Osteoblast (primary cell): ENCODE results near the gene ADCK1. TPM values are rescaled to one million over a fixed set of nuclear protein-coding genes. Genes with fewer than 3 reads are reported as not detected.
A peak's percentile ranks its signal among the peaks of the same experiment; 100 is the strongest.
"Not testable (repeated sequence)": the region's sequence is repeated elsewhere in the genome, so short reads cannot be mapped to it uniquely, and the experiment has no call there.

ENCODE experiments used
- DNase-seq: peaks from one replicate; pipeline ENCODE4 v3.0.0; 2011; ENCODE audit warnings: low spot score, mixed read lengths; ENCODE audit not compliant: insufficient read length; ENCODE audit errors: missing footprints
- H2AFZ ChIP-seq: 2 replicates; pipeline ENCODE4 v1.6.0; 2011; ENCODE audit warnings: mild to moderate bottlenecking, low read length
- H3K27ac ChIP-seq: 2 replicates; pipeline ENCODE4 v1.5.1; 2011; ENCODE audit warnings: mild to moderate bottlenecking, low read depth, low read length, moderate library complexity
- H3K27me3 ChIP-seq: 2 replicates; pipeline ENCODE4 v1.6.0; 2012; ENCODE audit warnings: mild to moderate bottlenecking, control low read depth, inconsistent platforms, low read length, moderate library complexity; ENCODE audit not compliant: insufficient read depth
- H3K36me3 ChIP-seq: 2 replicates; pipeline ENCODE4 v1.5.1; 2011; ENCODE audit warnings: mild to moderate bottlenecking, low read length, control low read depth, moderate library complexity; ENCODE audit not compliant: insufficient read depth
- H3K4me1 ChIP-seq: 2 replicates; pipeline ENCODE4 v1.5.1; 2011; ENCODE audit warnings: mild to moderate bottlenecking, low read length, control low read depth, moderate library complexity; ENCODE audit not compliant: insufficient read depth
- H3K4me2 ChIP-seq: 2 replicates; pipeline ENCODE4 v1.6.0; 2011; ENCODE audit warnings: mild to moderate bottlenecking, low read length; ENCODE audit not compliant: insufficient read depth
- H3K4me3 ChIP-seq: fragments of 200-600 bp; sonication (generic); 3 replicates; pipeline ENCODE4 v1.5.1; 2012; ENCODE audit warnings: mild to moderate bottlenecking, low read length, inconsistent platforms; ENCODE audit not compliant: insufficient read depth
- H3K79me2 ChIP-seq: 2 replicates; pipeline ENCODE4 v1.6.0; 2012; ENCODE audit warnings: mild to moderate bottlenecking, low read length, control low read depth, inconsistent platforms; ENCODE audit not compliant: insufficient read depth
- H3K9me3 ChIP-seq: 2 replicates; pipeline ENCODE4 v1.5.1; 2011; ENCODE audit warnings: low read depth, low read length, control low read depth
- H4K20me1 ChIP-seq: 2 replicates; pipeline ENCODE4 v1.6.0; 2012; ENCODE audit warnings: mild to moderate bottlenecking, low read length, control low read depth; ENCODE audit not compliant: insufficient read depth
- total RNA-seq: library from RNA; depleted of rRNA; stranded (reverse); fragments of >200 nt; gene quantifications from 2 replicates; pipeline ENCODE4 v1.2.3, GENCODE V29; 2012
- TF ChIP-seq, protein P1 (sequence below): IDR thresholded peaks from 2 replicates; pipeline ENCODE4 v1.5.1; 2011; ENCODE audit warnings: mild to moderate bottlenecking, low read depth, low read length, moderate library complexity; ENCODE audit errors: extremely low read depth

ADCK1 gene
- total RNA-seq, 1 donor, result 9.0 TPM

DNA sequence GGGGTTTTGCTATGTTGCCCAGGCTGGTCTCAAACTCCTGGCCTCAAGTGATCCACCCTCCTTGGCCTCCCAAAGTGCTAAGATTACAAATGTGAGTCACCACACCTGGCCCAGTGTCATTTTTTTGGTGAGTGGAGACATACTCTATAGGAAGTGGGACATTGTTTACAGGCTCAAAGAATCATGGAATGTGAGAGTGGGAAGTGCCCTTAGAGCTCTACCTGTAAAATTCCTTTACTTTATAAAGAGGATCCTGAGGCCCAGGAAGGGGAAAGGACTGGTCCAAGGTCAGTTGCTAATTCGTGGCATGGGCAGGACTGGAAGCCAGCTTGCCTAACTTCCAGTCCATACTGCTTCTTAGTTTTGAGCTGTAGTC lies 8.7 kb upstream of the ADCK1 start:
- no peaks in the 10 kb centered on the region for H3K79me2 ChIP-seq
- peak; percentile 30 for DNase-seq
- H3K27me3 ChIP-seq, result no peaks in the 10 kb centered on the region
- no peak overlapping the region for H3K27ac ChIP-seq
- no peaks in the 10 kb centered on the region for H3K9me3 ChIP-seq
- H3K4me1 ChIP-seq, result peaks cover 7% of the 10 kb centered on the region
- no peaks in the 10 kb centered on the region for H4K20me1 ChIP-seq
- no peaks in the 10 kb centered on the region for H3K36me3 ChIP-seq
- no peak overlapping the region for H3K4me2 ChIP-seq
- TF ChIP-seq, protein P1, sequence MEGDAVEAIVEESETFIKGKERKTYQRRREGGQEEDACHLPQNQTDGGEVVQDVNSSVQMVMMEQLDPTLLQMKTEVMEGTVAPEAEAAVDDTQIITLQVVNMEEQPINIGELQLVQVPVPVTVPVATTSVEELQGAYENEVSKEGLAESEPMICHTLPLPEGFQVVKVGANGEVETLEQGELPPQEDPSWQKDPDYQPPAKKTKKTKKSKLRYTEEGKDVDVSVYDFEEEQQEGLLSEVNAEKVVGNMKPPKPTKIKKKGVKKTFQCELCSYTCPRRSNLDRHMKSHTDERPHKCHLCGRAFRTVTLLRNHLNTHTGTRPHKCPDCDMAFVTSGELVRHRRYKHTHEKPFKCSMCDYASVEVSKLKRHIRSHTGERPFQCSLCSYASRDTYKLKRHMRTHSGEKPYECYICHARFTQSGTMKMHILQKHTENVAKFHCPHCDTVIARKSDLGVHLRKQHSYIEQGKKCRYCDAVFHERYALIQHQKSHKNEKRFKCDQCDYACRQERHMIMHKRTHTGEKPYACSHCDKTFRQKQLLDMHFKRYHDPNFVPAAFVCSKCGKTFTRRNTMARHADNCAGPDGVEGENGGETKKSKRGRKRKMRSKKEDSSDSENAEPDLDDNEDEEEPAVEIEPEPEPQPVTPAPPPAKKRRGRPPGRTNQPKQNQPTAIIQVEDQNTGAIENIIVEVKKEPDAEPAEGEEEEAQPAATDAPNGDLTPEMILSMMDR, result no peak
- no peak overlapping the region for H3K4me3 ChIP-seq
- no peak overlapping the region for H2AFZ ChIP-seq

DNA sequence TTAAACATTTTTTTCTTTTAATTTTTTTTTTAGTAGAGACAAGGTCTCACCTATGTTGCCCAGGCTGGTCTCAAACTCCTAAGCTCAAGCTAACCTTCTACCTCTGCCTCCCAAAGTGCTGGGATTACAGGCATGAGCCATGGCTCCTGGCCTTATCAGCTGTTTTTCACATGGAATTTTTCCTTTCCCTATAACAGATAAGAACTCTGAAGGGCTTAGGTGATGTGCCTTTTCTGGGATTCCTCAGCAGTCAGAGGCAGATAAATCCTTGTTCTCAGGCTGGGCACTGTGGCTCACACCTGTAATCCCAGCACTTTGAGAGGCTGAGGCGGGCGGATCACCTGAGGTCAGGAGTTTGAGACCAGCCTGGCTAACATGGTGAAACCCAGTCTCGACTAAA lies 6.7 kb upstream of the ADCK1 start:
- not testable (repeated sequence) for H3K36me3 ChIP-seq, H3K4me3 ChIP-seq, H3K27ac ChIP-seq, H3K4me2 ChIP-seq, H4K20me1 ChIP-seq, DNase-seq, H3K79me2 ChIP-seq, H3K9me3 ChIP-seq, H2AFZ ChIP-seq, H3K4me1 ChIP-seq, H3K27me3 ChIP-seq

DNA sequence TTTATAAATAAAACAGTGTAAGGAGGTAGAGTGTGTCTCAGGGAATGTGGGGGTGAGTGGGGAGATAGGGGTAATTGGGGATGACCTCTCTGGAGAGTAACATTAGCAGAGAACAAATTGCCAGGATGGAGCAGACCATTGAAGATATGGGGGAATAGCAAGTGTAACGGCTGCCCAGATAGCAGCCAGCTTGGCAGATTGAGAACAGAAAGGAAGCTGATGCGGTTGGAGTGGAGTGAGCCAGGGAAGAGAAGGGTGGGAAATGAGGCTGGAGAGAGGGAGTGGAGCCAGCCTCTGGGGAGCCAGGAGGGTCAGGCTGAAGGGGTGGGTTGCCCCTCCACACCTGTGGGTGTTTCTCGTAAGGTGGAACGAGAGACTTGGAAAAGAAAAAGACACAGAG lies 5.6 kb upstream of the ADCK1 start:
- no peak for DNase-seq
- TF ChIP-seq, protein P1, result no peak
- H3K27ac ChIP-seq, result no peak overlapping the region

DNA sequence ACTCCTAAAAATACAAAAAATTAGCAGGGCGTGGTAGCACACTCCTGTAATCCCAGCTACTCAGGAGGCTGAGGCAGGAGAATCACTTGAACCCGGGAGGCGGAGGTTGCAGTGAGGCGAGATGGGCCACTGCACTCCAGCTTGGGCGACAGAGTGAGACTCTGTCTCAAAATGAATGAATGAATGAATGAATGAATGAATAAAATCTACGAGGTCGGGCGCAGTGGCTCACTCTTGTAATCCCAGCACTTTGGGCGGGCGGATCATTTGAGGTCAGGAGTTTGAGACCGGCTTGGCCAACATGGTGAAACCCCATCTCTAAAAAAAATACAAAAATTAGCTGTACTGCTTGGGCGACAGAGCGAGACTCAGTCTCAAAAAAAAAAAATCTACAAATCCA lies 453 bp upstream of the ADCK1 start:
- Histone ChIP-seq H3K27ac (peak overlapping the region; percentile 51), H3K4me2 (peak overlapping the region; percentile 87), H3K4me3 (peak overlapping the region; percentile 89), H2AFZ (peak overlapping the region; percentile 84)
- not testable (repeated sequence) for DNase-seq, H3K79me2 ChIP-seq, H4K20me1 ChIP-seq, H3K9me3 ChIP-seq, H3K4me1 ChIP-seq, H3K36me3 ChIP-seq, H3K27me3 ChIP-seq

More for the DNA sequence above, 5.6 kb upstream of the ADCK1 start:
- H2AFZ ChIP-seq, result no peak overlapping the region
- no peaks in the 10 kb centered on the region for H3K9me3 ChIP-seq
- no peak overlapping the region for H3K4me3 ChIP-seq
- no peaks in the 10 kb centered on the region for H3K36me3 ChIP-seq
- peaks cover 7% of the 10 kb centered on the region for H3K4me1 ChIP-seq
- no peaks in the 10 kb centered on the region for H4K20me1 ChIP-seq
- H3K27me3 ChIP-seq, result no peaks in the 10 kb centered on the region
- no peak overlapping the region for H3K4me2 ChIP-seq
- H3K79me2 ChIP-seq, result no peaks in the 10 kb centered on the region

DNA sequence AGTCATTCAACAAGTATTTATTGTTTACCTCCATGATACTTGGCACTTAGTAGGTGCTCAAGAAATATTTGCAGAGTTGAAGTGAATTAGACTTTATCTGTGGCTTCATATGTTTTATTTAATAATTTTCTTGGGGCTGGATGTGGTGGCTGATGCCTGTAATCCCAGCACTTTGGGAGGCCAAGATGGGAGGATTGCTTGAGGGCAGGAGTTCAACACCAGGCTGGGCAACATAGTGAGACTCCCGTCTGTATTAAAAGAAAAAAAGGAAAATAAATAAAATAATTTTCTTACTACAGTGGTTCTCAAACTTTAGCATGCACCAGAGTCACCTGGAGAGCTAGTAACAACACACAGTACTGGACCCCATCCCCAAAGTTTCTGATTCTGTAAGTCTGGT lies 905 bp downstream of the ADCK1 start:
- Histone ChIP-seq H3K4me3 (peak overlapping the region; percentile 89), H3K27me3 (no peaks in the 10 kb centered on the region), H3K9me3 (no peaks in the 10 kb centered on the region), H3K27ac (peak overlapping the region; percentile 51), H3K4me2 (peak overlapping the region; percentile 87), H3K79me2 (no peaks in the 10 kb centered on the region), H3K4me1 (peaks cover 3% of the 10 kb centered on the region), H3K36me3 (no peaks in the 10 kb centered on the region), H4K20me1 (no peaks in the 10 kb centered on the region), H2AFZ (peak overlapping the region; percentile 84)
- DNase-seq, result no peak
- TF ChIP-seq, protein P1, result no peak
